Fibroblast of lung (primary cell): ENCODE measurements around the gene CEP192. TPM values are rescaled to one million over a fixed set of nuclear protein-coding genes. Genes with fewer than 3 reads are reported as not detected.

Experiments used
- DNase-seq, 2 donors: peaks; one replicate each; pipeline versions ENCODE4 v3.0.0 to v3.0.0-alpha.2; 2010; ENCODE audit warnings: low read depth in 2 of 2
- H2AFZ ChIP-seq: 2 replicates; pipeline ENCODE4 v1.5.1; 2012; ENCODE audit warnings: low read length, control low read depth, inconsistent platforms
- H3K27ac ChIP-seq: 2 replicates; pipeline ENCODE4 v1.5.1; 2011; ENCODE audit warnings: low read length, control low read depth; ENCODE audit not compliant: insufficient read depth
- H3K27me3 ChIP-seq: 2 replicates; pipeline ENCODE4 v1.5.1; 2011; ENCODE audit warnings: mild to moderate bottlenecking, low read length; ENCODE audit not compliant: control insufficient read depth, insufficient read depth
- H3K36me3 ChIP-seq: 2 replicates; pipeline ENCODE4 v1.5.1; 2011; ENCODE audit warnings: low read length; ENCODE audit not compliant: control insufficient read depth, insufficient read depth
- H3K4me1 ChIP-seq: 2 replicates; pipeline ENCODE4 v1.5.1; 2011; ENCODE audit warnings: low read length; ENCODE audit not compliant: control insufficient read depth, insufficient read depth; ENCODE audit errors: extremely low read depth
- H3K4me2 ChIP-seq: 2 replicates; pipeline ENCODE4 v1.5.1; 2011; ENCODE audit warnings: low read length, control low read depth; ENCODE audit not compliant: insufficient read depth; ENCODE audit errors: extremely low read depth
- H3K4me3 ChIP-seq, 4 experiments: fragments of 200-600 bp in 1 of 4; sonication (generic) in 1 of 4; replicated peaks in 1 of 4; 2 replicates each; pipeline ENCODE4 v1.5.1; 2011 to 2016; ENCODE audit warnings: low read length in 4 of 4, low read depth in 3 of 4, mild to moderate bottlenecking in 3 of 4, control low read depth in 2 of 4, inconsistent platforms in 1 of 4, mixed read lengths in 1 of 4; ENCODE audit not compliant: insufficient read depth in 1 of 4; ENCODE audit errors: control extremely low read depth in 1 of 4
- H3K79me2 ChIP-seq: 2 replicates; pipeline ENCODE4 v1.5.1; 2012; ENCODE audit warnings: mild to moderate bottlenecking, low read length, inconsistent platforms; ENCODE audit not compliant: control insufficient read depth, insufficient read depth
- H3K9ac ChIP-seq: 2 replicates; pipeline ENCODE4 v1.5.1; 2011; ENCODE audit warnings: mild to moderate bottlenecking, low read length, control low read depth; ENCODE audit not compliant: insufficient read depth
- H3K9me3 ChIP-seq: 2 replicates; pipeline ENCODE4 v1.5.1; 2012; ENCODE audit warnings: low read depth, low read length; ENCODE audit not compliant: control insufficient read depth, insufficient read depth
- H4K20me1 ChIP-seq: 2 replicates; pipeline ENCODE4 v1.5.1; 2011; ENCODE audit warnings: low read length; ENCODE audit not compliant: control insufficient read depth, insufficient read depth; ENCODE audit errors: extremely low read depth
- EZH2 ChIP-seq: IDR thresholded peaks from 2 replicates; pipeline ENCODE4 v1.5.1; 2012; ENCODE audit warnings: low read length, control low read depth, mild to moderate bottlenecking; ENCODE audit errors: missing control alignments
- polyA plus RNA-seq, 2 donors: library from polyadenylated mRNA; depleted of rRNA in 1 of 2; stranded (reverse) in 1 of 2; unstranded in 1 of 2; fragments of >200 nt; gene quantifications; 2 replicates each; pipeline ENCODE4 v1.2.1, GENCODE V29; 2011 to 2012; ENCODE audit warnings: missing spikeins in 1 of 2
- total RNA-seq: library from RNA; depleted of rRNA; stranded (reverse); fragments of >200 nt; gene quantifications from 2 replicates; pipeline ENCODE4 v1.2.1, GENCODE V29; 2014
- TF ChIP-seq, protein P1 (sequence below), 2 donors: IDR thresholded peaks in 1 of 2; conservative IDR thresholded peaks in 1 of 2; 1 replicate in 1 of 2; 2 replicates in 1 of 2; pipeline ENCODE4 v1.5.1; 2011 to 2012; ENCODE audit warnings: low read length in 2 of 2, control low read depth in 1 of 2, inconsistent platforms in 1 of 2, low read depth in 1 of 2, mild to moderate bottlenecking in 1 of 2

The CEP192 gene
- total and polyA plus RNA-seq, 2 donors (not counting 1 experiment from before 2014, with no cell fraction given): 12.5 to 32.7 TPM

DNA sequence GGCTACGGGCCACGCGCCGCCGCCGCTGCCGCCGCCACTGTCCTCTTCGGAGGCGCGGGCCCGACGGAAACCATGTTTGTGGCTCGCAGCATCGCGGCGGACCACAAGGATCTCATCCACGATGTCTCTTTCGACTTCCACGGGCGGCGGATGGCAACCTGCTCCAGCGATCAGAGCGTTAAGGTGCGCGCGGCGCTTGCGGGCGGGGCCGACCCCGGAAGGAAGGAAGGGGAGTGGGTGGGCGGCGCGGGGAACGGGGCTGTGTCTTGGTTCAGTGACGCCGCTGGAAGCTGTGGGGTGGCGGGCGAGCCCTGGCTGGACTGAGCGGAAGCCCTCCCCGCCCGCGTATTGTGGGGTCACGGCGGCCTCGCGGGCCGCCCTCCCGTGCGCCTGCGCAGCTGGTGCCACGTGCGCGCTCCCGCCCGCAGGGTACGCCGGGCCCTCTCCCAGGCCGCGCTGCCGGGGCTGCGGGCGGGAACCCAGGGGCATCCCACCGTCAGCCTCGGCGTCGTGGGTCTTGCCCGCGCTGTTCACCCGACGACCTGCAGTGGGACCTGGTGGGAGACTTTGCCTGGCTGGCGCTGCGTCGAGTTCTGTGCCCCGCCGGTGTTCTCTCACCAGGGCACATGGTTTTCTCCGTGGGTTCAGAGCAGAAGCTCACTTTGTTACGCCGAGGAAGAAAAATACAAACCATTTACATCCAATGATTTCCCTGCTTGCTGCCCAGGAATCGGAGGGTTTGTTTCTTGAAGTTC is 42.9 kb upstream of the CEP192 start:
- Histone ChIP-seq H4K20me1 (no peaks in the 10 kb centered on the region), H2AFZ (peak overlapping the region; percentile 83), H3K4me1 (peaks cover 9% of the 10 kb centered on the region), H3K9ac (peak overlapping the region; percentile 87), H3K27ac (peak overlapping the region; percentile 93), H3K9me3 (no peaks in the 10 kb centered on the region), H3K4me2 (peak overlapping the region; percentile 85), H3K36me3 (peaks cover 2% of the 10 kb centered on the region), H3K4me3 (peak overlapping the region; percentile 71 to 82 (median 74)), H3K79me2 (peaks cover 28% of the 10 kb centered on the region), H3K27me3 (no peaks in the 10 kb centered on the region)
- TF ChIP-seq, protein P1, sequence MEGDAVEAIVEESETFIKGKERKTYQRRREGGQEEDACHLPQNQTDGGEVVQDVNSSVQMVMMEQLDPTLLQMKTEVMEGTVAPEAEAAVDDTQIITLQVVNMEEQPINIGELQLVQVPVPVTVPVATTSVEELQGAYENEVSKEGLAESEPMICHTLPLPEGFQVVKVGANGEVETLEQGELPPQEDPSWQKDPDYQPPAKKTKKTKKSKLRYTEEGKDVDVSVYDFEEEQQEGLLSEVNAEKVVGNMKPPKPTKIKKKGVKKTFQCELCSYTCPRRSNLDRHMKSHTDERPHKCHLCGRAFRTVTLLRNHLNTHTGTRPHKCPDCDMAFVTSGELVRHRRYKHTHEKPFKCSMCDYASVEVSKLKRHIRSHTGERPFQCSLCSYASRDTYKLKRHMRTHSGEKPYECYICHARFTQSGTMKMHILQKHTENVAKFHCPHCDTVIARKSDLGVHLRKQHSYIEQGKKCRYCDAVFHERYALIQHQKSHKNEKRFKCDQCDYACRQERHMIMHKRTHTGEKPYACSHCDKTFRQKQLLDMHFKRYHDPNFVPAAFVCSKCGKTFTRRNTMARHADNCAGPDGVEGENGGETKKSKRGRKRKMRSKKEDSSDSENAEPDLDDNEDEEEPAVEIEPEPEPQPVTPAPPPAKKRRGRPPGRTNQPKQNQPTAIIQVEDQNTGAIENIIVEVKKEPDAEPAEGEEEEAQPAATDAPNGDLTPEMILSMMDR (conservative IDR thresholded peaks at IDR 0.05 in 1 of 2, IDR thresholded peaks at IDR 0.05 in 1 of 2; ENCODE audit: low read depth in 1 of 2, low read length in 2 of 2): no peak
- TF ChIP-seq EZH2: no peak
- DNase-seq: peak; percentile 94 to 95

DNA sequence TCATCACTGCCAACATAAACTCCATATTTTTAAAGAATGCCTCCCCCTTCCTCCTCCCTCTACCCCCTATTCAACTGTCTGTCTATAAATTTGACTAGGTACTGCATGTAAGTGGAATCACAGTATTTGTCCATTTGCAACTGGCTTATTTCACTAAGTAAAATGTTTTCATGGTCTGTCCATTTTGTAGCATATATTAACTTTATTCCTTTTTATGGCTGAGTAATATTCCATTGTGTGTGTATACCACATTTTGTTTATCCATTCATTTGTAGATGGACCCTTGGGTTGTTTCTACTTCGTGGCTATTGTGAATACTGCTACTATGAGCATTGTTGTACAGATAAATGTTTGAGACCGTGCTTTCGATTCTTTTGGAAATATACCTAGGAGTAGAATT is 32.7 kb upstream of the CEP192 start:
- TF ChIP-seq, protein P1 (conservative IDR thresholded peaks at IDR 0.05 in 1 of 2, IDR thresholded peaks at IDR 0.05 in 1 of 2; ENCODE audit: low read depth in 1 of 2, low read length in 2 of 2): no peak
- TF ChIP-seq EZH2: no peak
- DNase-seq: no peak
- Histone ChIP-seq H3K9ac (no peak overlapping the region), H2AFZ (no peak overlapping the region), H3K27ac (no peak overlapping the region), H3K36me3 (peaks cover 2% of the 10 kb centered on the region), H4K20me1 (no peaks in the 10 kb centered on the region), H3K4me1 (no peaks in the 10 kb centered on the region), H3K4me2 (no peak overlapping the region), H3K79me2 (peaks cover 4% of the 10 kb centered on the region), H3K4me3 (no peak overlapping the region), H3K27me3 (no peaks in the 10 kb centered on the region), H3K9me3 (no peaks in the 10 kb centered on the region)

DNA sequence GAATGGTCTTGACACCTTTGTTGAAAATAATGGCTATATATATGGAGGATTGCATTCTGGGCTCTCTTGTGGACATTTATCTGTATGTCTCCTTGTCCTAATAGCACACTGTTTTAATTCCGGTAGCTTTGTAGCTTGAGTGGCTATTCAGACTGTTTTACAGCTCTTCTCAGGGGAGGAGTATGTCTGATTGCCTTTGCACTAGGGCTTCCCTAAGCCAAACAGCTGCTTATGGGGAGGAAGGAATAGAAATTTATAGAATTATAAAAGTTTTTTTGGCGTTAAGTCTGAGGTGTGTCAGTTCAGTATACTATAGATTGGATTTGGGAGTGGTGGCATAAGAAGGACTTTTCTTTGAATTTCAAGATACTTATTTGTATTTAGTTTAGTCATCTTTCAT is 30.8 kb upstream of the CEP192 start:
- Histone ChIP-seq H3K36me3 (peaks cover 4% of the 10 kb centered on the region), H3K4me1 (no peaks in the 10 kb centered on the region), H2AFZ (no peak overlapping the region), H3K27ac (no peak overlapping the region), H3K4me3 (no peak overlapping the region), H3K4me2 (no peak overlapping the region), H4K20me1 (no peaks in the 10 kb centered on the region), H3K9ac (no peak overlapping the region), H3K9me3 (no peaks in the 10 kb centered on the region), H3K79me2 (peaks cover 4% of the 10 kb centered on the region), H3K27me3 (no peaks in the 10 kb centered on the region)
- no peak for DNase-seq
- TF ChIP-seq, protein P1 (conservative IDR thresholded peaks at IDR 0.05 in 1 of 2, IDR thresholded peaks at IDR 0.05 in 1 of 2; ENCODE audit: low read depth in 1 of 2, low read length in 2 of 2): no peak
- TF ChIP-seq EZH2: no peak
